ENCODE data around the gene IPO11.
"Not testable (repeated sequence)": the region's sequence is repeated elsewhere in the genome, so short reads cannot be mapped to it uniquely, and the experiment has no call there.

IPO11 gene

GRCh38 chr5:62607615-62608014, 195.1 kb downstream of the IPO11 start:
- Histone ChIP-seq H3K4me3 (ENCODE audit: low read depth in 1 of 2, low read length in 2 of 2) (no peak overlapping the region), H3K27me3 (ENCODE audit: control insufficient read depth in 1 of 2, insufficient read depth in 2 of 2, low read length in 2 of 2) (no peaks in the 10 kb centered on the region), H3K4me1 (ENCODE audit: insufficient read depth, low read length) (no peaks in the 10 kb centered on the region), H3K9ac (ENCODE audit: low read length) (no peak overlapping the region), H3K9me3 (ENCODE audit: low read length) (no peaks in the 10 kb centered on the region), H3K27ac (ENCODE audit: low read depth, low read length) (no peak overlapping the region), H3K36me3 (ENCODE audit: insufficient read depth, low read length) (no peaks in the 10 kb centered on the region)

GRCh38 chr5:62608529-62609511, 196.3 kb downstream of the IPO11 start:
- no peaks in the 10 kb centered on the region for H3K4me1 ChIP-seq (ENCODE audit: insufficient read depth, low read length)
- H3K9me3 ChIP-seq (ENCODE audit: low read length), result no peaks in the 10 kb centered on the region
- H3K9ac ChIP-seq (ENCODE audit: low read length), result no peak overlapping the region
- no peak overlapping the region for H3K4me3 ChIP-seq (ENCODE audit: low read depth in 1 of 2, low read length in 2 of 2)
- no peaks in the 10 kb centered on the region for H3K27me3 ChIP-seq (ENCODE audit: control insufficient read depth in 1 of 2, insufficient read depth in 2 of 2, low read length in 2 of 2)
- no peak overlapping the region for H3K27ac ChIP-seq (ENCODE audit: low read depth, low read length)
- no peaks in the 10 kb centered on the region for H3K36me3 ChIP-seq (ENCODE audit: insufficient read depth, low read length)

GRCh38 chr5:62614355-62614754, 201.8 kb downstream of the IPO11 start:
- Histone ChIP-seq H3K27ac (ENCODE audit: low read depth, low read length) (no peak overlapping the region), H3K9ac (ENCODE audit: low read length) (no peak overlapping the region), H3K27me3 (ENCODE audit: control insufficient read depth in 1 of 2, insufficient read depth in 2 of 2, low read length in 2 of 2) (no peaks in the 10 kb centered on the region), H3K9me3 (ENCODE audit: low read length) (no peaks in the 10 kb centered on the region), H3K4me3 (ENCODE audit: low read depth in 1 of 2, low read length in 2 of 2) (no peak overlapping the region), H3K36me3 (ENCODE audit: insufficient read depth, low read length) (no peaks in the 10 kb centered on the region), H3K4me1 (ENCODE audit: insufficient read depth, low read length) (no peaks in the 10 kb centered on the region)

GRCh38 chr5:62616615-62617277, 204.2 kb downstream of the IPO11 start:
- Histone ChIP-seq H3K27me3 (ENCODE audit: control insufficient read depth in 1 of 2, insufficient read depth in 2 of 2, low read length in 2 of 2) (no peaks in the 10 kb centered on the region), H3K4me1 (ENCODE audit: insufficient read depth, low read length) (no peaks in the 10 kb centered on the region), H3K27ac (ENCODE audit: low read depth, low read length) (no peak overlapping the region)

GRCh38 chr5:62617943-62618342, 205.4 kb downstream of the IPO11 start:
- Histone ChIP-seq H3K27ac (ENCODE audit: low read depth, low read length) (no peak overlapping the region), H3K4me1 (ENCODE audit: insufficient read depth, low read length) (no peaks in the 10 kb centered on the region), H3K9me3 (ENCODE audit: low read length) (no peaks in the 10 kb centered on the region), H3K27me3 (ENCODE audit: control insufficient read depth in 1 of 2, insufficient read depth in 2 of 2, low read length in 2 of 2) (no peaks in the 10 kb centered on the region), H3K9ac (ENCODE audit: low read length) (no peak overlapping the region), H3K36me3 (ENCODE audit: insufficient read depth, low read length) (no peaks in the 10 kb centered on the region), H3K4me3 (ENCODE audit: low read depth in 1 of 2, low read length in 2 of 2) (no peak overlapping the region)

More at GRCh38 chr5:62616615-62617277, 204.2 kb downstream of the IPO11 start:
- Histone ChIP-seq H3K9me3 (ENCODE audit: low read length) (no peaks in the 10 kb centered on the region), H3K36me3 (ENCODE audit: insufficient read depth, low read length) (no peaks in the 10 kb centered on the region), H3K4me3 (ENCODE audit: low read depth in 1 of 2, low read length in 2 of 2) (no peak overlapping the region), H3K9ac (ENCODE audit: low read length) (no peak overlapping the region)

GRCh38 chr5:62620761-62621160, 208.2 kb downstream of the IPO11 start:
- Histone ChIP-seq H3K9me3 (ENCODE audit: low read length) (no peaks in the 10 kb centered on the region), H3K36me3 (ENCODE audit: insufficient read depth, low read length) (no peaks in the 10 kb centered on the region), H3K4me1 (ENCODE audit: insufficient read depth, low read length) (no peaks in the 10 kb centered on the region), H3K4me3 (ENCODE audit: low read depth in 1 of 2, low read length in 2 of 2) (no peak overlapping the region), H3K9ac (ENCODE audit: low read length) (no peak overlapping the region), H3K27ac (ENCODE audit: low read depth, low read length) (no peak overlapping the region), H3K27me3 (ENCODE audit: control insufficient read depth in 1 of 2, insufficient read depth in 2 of 2, low read length in 2 of 2) (no peaks in the 10 kb centered on the region)

GRCh38 chr5:62621280-62621679, 208.7 kb downstream of the IPO11 start:
- H3K9me3 ChIP-seq (ENCODE audit: low read length), result no peaks in the 10 kb centered on the region
- no peak overlapping the region for H3K4me3 ChIP-seq (ENCODE audit: low read depth in 1 of 2, low read length in 2 of 2)
- no peak overlapping the region for H3K9ac ChIP-seq (ENCODE audit: low read length)
- H3K27ac ChIP-seq (ENCODE audit: low read depth, low read length), result no peak overlapping the region
- H3K4me1 ChIP-seq (ENCODE audit: insufficient read depth, low read length), result no peaks in the 10 kb centered on the region
- H3K27me3 ChIP-seq (ENCODE audit: control insufficient read depth in 1 of 2, insufficient read depth in 2 of 2, low read length in 2 of 2), result no peaks in the 10 kb centered on the region
- H3K36me3 ChIP-seq (ENCODE audit: insufficient read depth, low read length), result peaks cover 1% of the 10 kb centered on the region

- H3K36me3 ChIP-seq (ENCODE audit: insufficient read depth, low read length), result peaks cover 4% of the 10 kb centered on the region
- H3K9ac ChIP-seq (ENCODE audit: low read length), result no peak overlapping the region
- H3K4me1 ChIP-seq (ENCODE audit: insufficient read depth, low read length), result no peaks in the 10 kb centered on the region
- no peaks in the 10 kb centered on the region for H3K27me3 ChIP-seq (ENCODE audit: control insufficient read depth in 1 of 2, insufficient read depth in 2 of 2, low read length in 2 of 2)
- H3K4me3 ChIP-seq (ENCODE audit: low read depth in 1 of 2, low read length in 2 of 2), result no peak overlapping the region
- H3K9me3 ChIP-seq (ENCODE audit: low read length), result no peaks in the 10 kb centered on the region
- no peak overlapping the region for H3K27ac ChIP-seq (ENCODE audit: low read depth, low read length)
Measured at GRCh38 chr5:62623271-62623670, 210.7 kb downstream of the IPO11 start.

- H3K4me1 ChIP-seq (ENCODE audit: insufficient read depth, low read length); H3K9ac ChIP-seq (ENCODE audit: low read length); H3K27me3 ChIP-seq (ENCODE audit: control insufficient read depth in 1 of 2, insufficient read depth in 2 of 2, low read length in 2 of 2); H3K36me3 ChIP-seq (ENCODE audit: insufficient read depth, low read length); H3K27ac ChIP-seq (ENCODE audit: low read depth, low read length); H3K4me3 ChIP-seq (ENCODE audit: low read depth in 1 of 2, low read length in 2 of 2); H3K9me3 ChIP-seq (ENCODE audit: low read length): not testable (repeated sequence)
Measured at GRCh38 chr5:62624436-62624835, 211.9 kb downstream of the IPO11 start.

- no peak overlapping the region for H3K27ac ChIP-seq (ENCODE audit: low read depth, low read length)
- H3K36me3 ChIP-seq (ENCODE audit: insufficient read depth, low read length), result peaks cover 4% of the 10 kb centered on the region
- H3K4me3 ChIP-seq (ENCODE audit: low read depth in 1 of 2, low read length in 2 of 2), result no peak overlapping the region
- no peaks in the 10 kb centered on the region for H3K27me3 ChIP-seq (ENCODE audit: control insufficient read depth in 1 of 2, insufficient read depth in 2 of 2, low read length in 2 of 2)
- H3K9me3 ChIP-seq (ENCODE audit: low read length), result no peaks in the 10 kb centered on the region
- H3K4me1 ChIP-seq (ENCODE audit: insufficient read depth, low read length), result no peaks in the 10 kb centered on the region
- H3K9ac ChIP-seq (ENCODE audit: low read length), result no peak overlapping the region
Measured at GRCh38 chr5:62626534-62626933, 214.0 kb downstream of the IPO11 start.

- Histone ChIP-seq H3K27me3 (ENCODE audit: control insufficient read depth in 1 of 2, insufficient read depth in 2 of 2, low read length in 2 of 2) (no peaks in the 10 kb centered on the region), H3K4me3 (ENCODE audit: low read depth in 1 of 2, low read length in 2 of 2) (no peak overlapping the region), H3K9ac (ENCODE audit: low read length) (no peak overlapping the region), H3K9me3 (ENCODE audit: low read length) (no peaks in the 10 kb centered on the region), H3K27ac (ENCODE audit: low read depth, low read length) (no peak overlapping the region), H3K4me1 (ENCODE audit: insufficient read depth, low read length) (no peaks in the 10 kb centered on the region), H3K36me3 (ENCODE audit: insufficient read depth, low read length) (peaks cover 4% of the 10 kb centered on the region)
Measured at GRCh38 chr5:62627121-62627520, 214.6 kb downstream of the IPO11 start.

All from muscle layer of colon (tissue), 2 donors.